HG03521 (cell line): ENCODE results near the gene IFT81.

Experiments
- ATAC-seq: cut with Tn5 transposase; IDR thresholded peaks from one replicate; pipeline ENCODE4 v1.9.1; 2021; ENCODE audit warnings: mild to moderate bottlenecking, moderate library complexity; ENCODE audit not compliant: unreplicated experiment

IFT81 gene

GRCh38 chr12:110266980-110267620 is 142.9 kb downstream of the IFT81 start:
- ATAC-seq, result no peak
